Upper lobe of right lung (tissue), 1 donor: ENCODE results near the gene MIF. TPM values are rescaled to one million over a fixed set of nuclear protein-coding genes. Genes with fewer than 3 reads are reported as not detected.
A peak's percentile ranks its signal among the peaks of the same experiment; 100 is the strongest.

ENCODE experiments used
- ATAC-seq: fragments of 200-7000 bp; cut with Tn5 transposase; one replicate; pipeline ENCODE4 v1.9.1; 2020; ENCODE audit warnings: mild to moderate bottlenecking, moderate library complexity
- DNase-seq: peaks from one replicate; pipeline ENCODE4 v3.0.0-alpha.2; 2020
- H3K27ac ChIP-seq: fragments of 200-600 bp; one replicate; pipeline ENCODE4 v1.8.0; 2022
- H3K27me3 ChIP-seq: fragments of 200-600 bp; one replicate; pipeline ENCODE4 v1.8.0; 2022; ENCODE audit warnings: mild to moderate bottlenecking
- H3K36me3 ChIP-seq: fragments of 200-600 bp; one replicate; pipeline ENCODE4 v1.8.0; 2022
- H3K4me1 ChIP-seq: fragments of 200-600 bp; one replicate; pipeline ENCODE4 v1.8.0; 2022
- H3K4me3 ChIP-seq: fragments of 200-600 bp; one replicate; pipeline ENCODE4 v1.8.0; 2022; ENCODE audit warnings: mild to moderate bottlenecking
- H3K9me3 ChIP-seq: fragments of 200-600 bp; one replicate; pipeline ENCODE4 v1.8.0; 2022
- CTCF ChIP-seq: fragments of 200-600 bp; IDR thresholded peaks from one replicate; pipeline ENCODE4 v1.8.0; 2022; ENCODE audit warnings: antibody characterized with exemption
- intact Hi-C: fragments of 100-400 bp; cut with DNase I; formaldehyde crosslinking; loops from one replicate; pipeline ENCODE4 v1.11.0; 2022
- total RNA-seq: library from RNA; stranded (reverse); fragmentation: NEBNext Ultra II Directional; extraction: Animal tissue kit (Norgen Biotek cat#: 25700); gene quantifications from one replicate; pipeline ENCODE4 v1.2.1, GENCODE V29; 2021
- donor health status: DM: no; HTN: yes; CAD: no; lungs with severe emphysema.

MIF gene
- total RNA-seq, 1 donor from 2014 or later: 236 TPM

- no peak for ATAC-seq
- Histone ChIP-seq H3K4me1 (peaks cover 13% of the 10 kb centered on the region), H3K36me3 (no peaks in the 10 kb centered on the region), H3K27me3 (no peaks in the 10 kb centered on the region), H3K27ac (no peak overlapping the region), H3K9me3 (no peaks in the 10 kb centered on the region), H3K4me3 (no peak overlapping the region)
- intact Hi-C loops: no loop called here
- DNase-seq: no peak
- no peak for TF ChIP-seq CTCF
Measured at GRCh38 chr22:23908587-23909205, 14.5 kb downstream of the MIF start.

GRCh38 chr22:23909296-23909898 is 15.2 kb downstream of the MIF start:
- Histone ChIP-seq H3K9me3 (no peaks in the 10 kb centered on the region), H3K4me3 (no peak overlapping the region), H3K36me3 (no peaks in the 10 kb centered on the region), H3K27ac (peak overlapping the region; percentile 15), H3K4me1 (peaks cover 13% of the 10 kb centered on the region), H3K27me3 (no peaks in the 10 kb centered on the region)
- DNase-seq (no peak), ATAC-seq (no peak)
- intact Hi-C loops: no loop called here
- TF ChIP-seq CTCF: no peak

GRCh38 chr22:23910496-23911190 is 16.5 kb downstream of the MIF start:
- DNase-seq (no peak), ATAC-seq (no peak)
- no peaks in the 10 kb centered on the region for H3K9me3 ChIP-seq
- no peak overlapping the region for H3K27ac ChIP-seq
- H3K36me3 ChIP-seq: no peaks in the 10 kb centered on the region
- H3K4me1 ChIP-seq: peaks cover 8% of the 10 kb centered on the region
- H3K27me3 ChIP-seq: no peaks in the 10 kb centered on the region
- H3K4me3 ChIP-seq: no peak overlapping the region
- no peak for TF ChIP-seq CTCF
- intact Hi-C loops: no loop called here

GRCh38 chr22:23911318-23911980 is 17.3 kb downstream of the MIF start:
- intact Hi-C loops: no loop called here
- H3K36me3 ChIP-seq: no peaks in the 10 kb centered on the region
- no peak overlapping the region for H3K27ac ChIP-seq
- no peak for ATAC-seq
- no peaks in the 10 kb centered on the region for H3K27me3 ChIP-seq
- peaks cover 8% of the 10 kb centered on the region for H3K4me1 ChIP-seq
- no peak for TF ChIP-seq CTCF
- no peak for DNase-seq
- H3K9me3 ChIP-seq: no peaks in the 10 kb centered on the region
- no peak overlapping the region for H3K4me3 ChIP-seq

- no peaks in the 10 kb centered on the region for H3K36me3 ChIP-seq
- H3K9me3 ChIP-seq: no peaks in the 10 kb centered on the region
- no peaks in the 10 kb centered on the region for H3K27me3 ChIP-seq
- H3K27ac ChIP-seq: peak overlapping the region; percentile 88
- H3K4me1 ChIP-seq: peaks cover 8% of the 10 kb centered on the region
- no peak for TF ChIP-seq CTCF
- H3K4me3 ChIP-seq: no peak overlapping the region
- no peak for DNase-seq
- no peak for ATAC-seq
- intact Hi-C loops: no loop called here
Measured at GRCh38 chr22:23912293-23912903, 18.2 kb downstream of the MIF start.
